ENCODE measurements around the gene ELOVL2. TPM values are rescaled to one million over a fixed set of nuclear protein-coding genes. Genes with fewer than 3 reads are reported as not detected.
"Not testable (repeated sequence)": the region's sequence is repeated elsewhere in the genome, so short reads cannot be mapped to it uniquely, and the experiment has no call there.

ELOVL2 gene, protein sequence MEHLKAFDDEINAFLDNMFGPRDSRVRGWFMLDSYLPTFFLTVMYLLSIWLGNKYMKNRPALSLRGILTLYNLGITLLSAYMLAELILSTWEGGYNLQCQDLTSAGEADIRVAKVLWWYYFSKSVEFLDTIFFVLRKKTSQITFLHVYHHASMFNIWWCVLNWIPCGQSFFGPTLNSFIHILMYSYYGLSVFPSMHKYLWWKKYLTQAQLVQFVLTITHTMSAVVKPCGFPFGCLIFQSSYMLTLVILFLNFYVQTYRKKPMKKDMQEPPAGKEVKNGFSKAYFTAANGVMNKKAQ
- total RNA-seq, result not detected in 2 replicates

DNA sequence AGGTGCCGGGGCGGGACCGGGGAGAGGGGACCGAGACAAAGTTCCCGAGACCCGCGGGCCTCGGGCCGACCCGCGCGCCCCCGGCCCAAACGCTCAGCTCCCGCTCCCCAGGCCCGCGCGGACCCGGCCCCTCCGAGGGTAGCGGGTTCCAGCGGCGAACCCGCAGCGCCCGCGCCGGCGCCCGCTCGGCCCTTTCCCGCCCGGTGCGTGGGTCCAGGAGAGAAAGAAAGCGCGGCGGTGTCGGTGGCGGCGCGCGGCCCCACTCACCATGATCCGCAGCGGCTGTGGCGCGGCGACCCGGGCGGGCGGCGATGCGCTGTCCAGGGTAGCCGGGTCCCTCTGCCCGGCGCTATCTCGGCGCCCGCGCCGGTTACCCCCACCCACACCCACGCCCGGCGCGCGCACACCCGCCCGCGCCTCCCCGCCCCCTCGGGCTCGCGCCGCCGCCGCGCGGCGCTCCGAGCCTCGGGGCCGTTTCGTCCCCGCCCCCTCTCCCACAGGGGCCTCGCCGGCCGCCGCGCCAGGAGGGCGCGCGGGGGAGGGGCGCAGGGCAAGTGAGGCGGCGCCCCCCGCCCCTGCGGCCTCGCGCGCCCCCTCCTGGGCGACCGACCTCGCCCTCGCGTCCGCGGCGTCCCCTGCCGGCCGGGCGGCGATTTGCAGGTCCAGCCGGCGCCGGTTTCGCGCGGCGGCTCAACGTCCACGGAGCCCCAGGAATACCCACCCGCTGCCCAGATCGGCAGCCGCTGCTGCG lies at the start of gene ELOVL2:
TSS of gene ELOVL2 (minus strand) at position 345 of the 751 bp plus-strand sequence. CDS start at position 270, 75 bp downstream.
- Mint-ChIP-seq H3K36me3 (ENCODE audit: low read depth) (no peaks in the 10 kb centered on the region), H3K4me1 (ENCODE audit: low read depth) (peaks cover 8% of the 10 kb centered on the region), H3K27me3 (ENCODE audit: insufficient read depth) (peaks cover 69% of the 10 kb centered on the region), H3K9me3 (no peaks in the 10 kb centered on the region), H3K27ac (peak within 1 kb of the TSS; percentile 50), H3K4me3 (peak within 1 kb of the TSS; percentile 76)
- peak; percentile 5 for DNase-seq (ENCODE audit: low spot score)
- intact Hi-C loops (cut with micrococcal nuclease), result loop anchor here (5.0 to 10.0 kb wide), 2 partner anchors 157 to 639 kb away; partner anchors contain the start of gene SYCP2L

DNA sequence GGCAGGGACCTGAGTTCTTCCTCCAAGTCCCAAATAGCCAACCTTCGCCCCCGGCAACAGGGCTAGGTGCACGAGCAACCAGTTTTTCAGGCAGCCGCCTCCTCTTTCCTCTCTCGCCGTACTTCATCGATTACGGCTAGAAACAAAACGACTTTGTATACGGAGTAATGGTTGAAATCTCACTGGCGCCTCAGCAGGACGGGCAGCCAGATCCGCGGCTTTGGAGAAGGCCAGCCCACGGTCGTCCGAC lies 49.2 kb upstream of the ELOVL2 start:
- H3K4me3 Mint-ChIP-seq, result peak overlapping the region; percentile 90
- intact Hi-C loops (cut with micrococcal nuclease), result loop anchor here (1.0 to 10.0 kb wide), 11 partner anchors 46 to 962 kb away; partner anchors contain the start of genes C6orf52, MAK, NEDD9 and PAK1IP1
- H3K27me3 Mint-ChIP-seq (ENCODE audit: insufficient read depth), result peaks cover 4% of the 10 kb centered on the region
- peaks cover 31% of the 10 kb centered on the region for H3K4me1 Mint-ChIP-seq (ENCODE audit: low read depth)
- peaks cover 3% of the 10 kb centered on the region for H3K36me3 Mint-ChIP-seq (ENCODE audit: low read depth)
- H3K9me3 Mint-ChIP-seq, result no peaks in the 10 kb centered on the region
- H3K27ac Mint-ChIP-seq, result peak overlapping the region; percentile 89
- DNase-seq (ENCODE audit: low spot score), result no peak

DNA sequence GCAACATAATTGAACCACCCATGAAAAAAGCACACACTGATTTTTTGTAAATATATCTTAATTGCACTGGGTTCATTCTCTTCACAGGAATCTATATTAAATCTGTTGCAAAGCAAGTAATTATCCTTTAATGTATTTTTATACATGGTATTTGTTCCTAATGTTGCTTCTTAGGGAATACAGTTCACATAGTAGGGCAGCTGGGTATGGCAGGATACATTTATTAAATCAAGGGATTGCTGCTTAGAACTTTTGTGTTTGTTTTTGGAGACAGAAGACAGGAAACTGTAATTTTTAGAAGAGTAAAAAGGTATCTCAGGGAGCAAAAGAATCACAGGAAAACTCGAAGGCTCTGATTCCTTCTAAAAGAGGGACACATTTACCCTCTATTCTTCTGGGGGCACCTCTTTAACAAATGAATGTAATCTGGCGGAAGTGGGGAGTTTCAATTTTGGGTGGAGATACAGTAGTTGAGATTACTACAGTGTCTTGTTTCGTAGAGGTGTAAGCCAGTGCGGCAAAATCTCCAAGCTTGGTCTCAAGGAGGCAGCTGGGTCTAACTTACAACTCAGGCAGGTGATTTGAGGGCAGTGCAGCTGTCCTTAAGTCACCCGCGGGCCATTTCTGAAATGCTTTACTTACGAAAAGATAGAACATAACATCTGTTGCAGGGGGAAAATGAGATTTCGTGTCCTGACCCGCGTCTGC lies 48.7 kb upstream of the ELOVL2 start:
- Mint-ChIP-seq H3K27ac (peak overlapping the region; percentile 89), H3K27me3 (ENCODE audit: insufficient read depth) (peaks cover 4% of the 10 kb centered on the region)

DNA sequence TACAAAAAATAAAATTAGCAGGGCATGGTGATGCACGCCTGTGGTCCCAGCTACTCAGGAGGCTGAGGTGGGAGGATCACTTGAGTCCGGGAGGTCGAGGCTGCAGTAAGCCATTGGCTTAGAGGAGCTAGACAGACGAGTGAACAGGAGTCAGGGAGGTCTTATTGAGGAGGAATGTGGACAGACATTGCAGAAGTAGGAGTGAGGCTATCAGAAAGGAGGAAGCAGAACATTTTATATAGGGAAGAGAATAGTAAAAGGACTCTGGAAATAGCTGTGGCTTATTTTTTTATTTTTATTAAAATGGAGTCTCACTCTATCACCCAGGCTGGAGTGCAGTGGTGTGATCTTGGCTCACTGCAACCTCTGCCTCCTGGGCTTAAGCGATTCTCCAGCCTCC lies 47.0 kb upstream of the ELOVL2 start:
- H3K4me3 Mint-ChIP-seq; H3K36me3 Mint-ChIP-seq (ENCODE audit: low read depth); DNase-seq (ENCODE audit: low spot score); H3K27me3 Mint-ChIP-seq (ENCODE audit: insufficient read depth); H3K27ac Mint-ChIP-seq; H3K9me3 Mint-ChIP-seq: not testable (repeated sequence)
- peaks cover 27% of the 10 kb centered on the region for H3K4me1 Mint-ChIP-seq (ENCODE audit: low read depth)
- intact Hi-C loops (cut with micrococcal nuclease), result loop anchor here (5.0 to 10.0 kb wide), 2 partner anchors 331 to 964 kb away; no protein-coding TSS in a partner anchor

More for the DNA sequence above, 48.7 kb upstream of the ELOVL2 start:
- peaks cover 31% of the 10 kb centered on the region for H3K4me1 Mint-ChIP-seq (ENCODE audit: low read depth)
- intact Hi-C loops (cut with micrococcal nuclease), result loop anchor here (1.0 to 10.0 kb wide), 11 partner anchors 46 to 962 kb away; partner anchors contain the start of genes C6orf52, MAK, NEDD9 and PAK1IP1
- H3K36me3 Mint-ChIP-seq (ENCODE audit: low read depth), result peaks cover 3% of the 10 kb centered on the region
- H3K4me3 Mint-ChIP-seq, result peak overlapping the region; percentile 90
- no peak for DNase-seq (ENCODE audit: low spot score)
- no peaks in the 10 kb centered on the region for H3K9me3 Mint-ChIP-seq

DNA sequence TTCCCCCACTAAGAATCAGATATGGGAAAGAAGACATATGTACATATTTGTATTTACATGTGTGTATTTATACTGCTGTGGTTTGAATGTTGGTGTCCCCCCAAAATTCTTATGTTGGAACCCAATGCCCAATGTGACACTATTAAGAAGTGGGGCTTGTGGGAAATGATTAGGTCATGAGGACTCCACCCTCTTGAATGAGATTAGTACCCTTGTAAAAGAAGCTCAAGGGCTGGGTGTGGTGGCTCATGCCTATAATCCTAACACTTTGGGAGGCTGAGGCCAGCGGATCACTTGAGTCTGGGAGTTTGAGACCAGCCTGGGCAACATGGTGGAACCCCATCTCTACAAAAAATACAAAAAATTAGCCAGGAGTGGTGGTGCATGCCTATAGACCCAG lies 45.6 kb upstream of the ELOVL2 start:
- peaks cover 4% of the 10 kb centered on the region for H3K27me3 Mint-ChIP-seq (ENCODE audit: insufficient read depth)
- no peaks in the 10 kb centered on the region for H3K9me3 Mint-ChIP-seq
- DNase-seq (ENCODE audit: low spot score), result no peak
- peaks cover 12% of the 10 kb centered on the region for H3K4me1 Mint-ChIP-seq (ENCODE audit: low read depth)
- no peak overlapping the region for H3K4me3 Mint-ChIP-seq
- intact Hi-C loops (cut with micrococcal nuclease), result loop anchor here (5.0 to 10.0 kb wide), 2 partner anchors 333 to 965 kb away; no protein-coding TSS in a partner anchor
- no peak overlapping the region for H3K27ac Mint-ChIP-seq
- no peaks in the 10 kb centered on the region for H3K36me3 Mint-ChIP-seq (ENCODE audit: low read depth)

DNA sequence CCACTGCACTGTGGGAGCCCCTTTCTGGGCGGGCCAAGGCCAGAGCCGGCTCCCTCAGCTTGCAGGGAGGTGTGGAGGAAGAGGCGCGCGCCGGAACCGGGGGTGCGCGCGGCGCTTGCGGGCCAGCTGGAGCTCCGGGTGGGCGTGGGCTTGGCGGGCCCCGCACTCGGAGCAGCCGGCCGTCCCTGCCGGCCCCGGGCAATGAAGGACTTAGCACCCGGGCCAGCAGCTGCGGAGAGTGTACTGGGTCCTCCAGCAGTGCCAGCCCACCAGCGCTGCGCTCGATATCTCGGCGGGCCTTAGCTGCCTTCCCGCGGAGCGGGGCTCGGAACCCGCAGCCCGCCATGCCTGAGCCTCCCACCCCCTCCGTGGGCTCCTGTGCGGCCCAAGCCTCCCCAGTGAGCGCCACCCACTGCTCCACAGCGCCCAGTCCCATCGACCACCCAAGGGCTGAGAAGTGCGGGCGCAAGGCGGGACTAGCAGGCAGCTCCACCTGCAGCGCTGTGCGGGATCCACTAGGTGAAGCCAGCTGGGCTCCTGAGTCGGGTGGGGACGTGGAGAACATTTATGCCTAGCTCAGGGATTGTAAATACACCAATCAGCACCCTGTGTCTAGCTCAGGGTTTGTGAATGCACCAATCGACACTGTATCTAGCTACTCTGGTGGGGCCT lies 43.2 kb upstream of the ELOVL2 start:
- H3K36me3 Mint-ChIP-seq (ENCODE audit: low read depth); H3K4me1 Mint-ChIP-seq (ENCODE audit: low read depth); H3K27me3 Mint-ChIP-seq (ENCODE audit: insufficient read depth); H3K27ac Mint-ChIP-seq; H3K4me3 Mint-ChIP-seq; H3K9me3 Mint-ChIP-seq; intact Hi-C loops (cut with micrococcal nuclease); DNase-seq (ENCODE audit: low spot score): not testable (repeated sequence)

DNA sequence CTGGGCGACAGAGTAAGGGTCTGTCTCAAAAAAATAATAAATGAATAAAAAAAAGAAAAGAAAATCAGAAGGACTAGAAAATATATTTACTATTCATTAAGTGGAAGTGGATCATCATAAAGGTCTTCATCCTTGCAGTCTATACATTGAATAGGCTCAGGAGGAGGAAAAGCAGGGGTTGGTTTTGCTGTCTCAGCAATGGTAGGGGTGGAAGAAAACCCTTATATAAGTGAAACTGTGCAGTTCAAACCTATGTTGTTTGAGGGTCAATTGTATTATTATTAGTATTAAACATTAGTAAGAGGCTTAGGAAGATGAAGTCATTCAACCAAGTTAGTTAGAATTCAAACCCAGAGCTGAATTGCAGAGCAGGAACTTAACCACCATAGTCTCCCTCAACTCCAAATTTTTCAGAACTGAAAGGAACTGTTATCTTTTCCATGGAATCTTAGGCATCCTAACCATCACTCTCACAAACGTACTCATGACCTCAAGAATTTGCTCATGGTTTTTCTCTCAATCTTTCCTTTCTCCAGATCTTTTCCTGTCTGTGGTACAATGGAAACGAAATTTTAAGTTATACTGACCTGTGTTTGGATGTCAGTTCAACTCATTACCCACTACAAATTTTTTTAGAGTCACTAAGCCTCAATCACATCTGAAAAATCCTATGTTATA lies 41.8 kb upstream of the ELOVL2 start:
- H3K4me1 Mint-ChIP-seq (ENCODE audit: low read depth), result no peaks in the 10 kb centered on the region
- no peak overlapping the region for H3K27ac Mint-ChIP-seq
- no peaks in the 10 kb centered on the region for H3K9me3 Mint-ChIP-seq
- no peak overlapping the region for H3K4me3 Mint-ChIP-seq
- intact Hi-C loops (cut with micrococcal nuclease), result no loop called here
- peaks cover 9% of the 10 kb centered on the region for H3K27me3 Mint-ChIP-seq (ENCODE audit: insufficient read depth)
- H3K36me3 Mint-ChIP-seq (ENCODE audit: low read depth), result no peaks in the 10 kb centered on the region
- DNase-seq (ENCODE audit: low spot score), result no peak

DNA sequence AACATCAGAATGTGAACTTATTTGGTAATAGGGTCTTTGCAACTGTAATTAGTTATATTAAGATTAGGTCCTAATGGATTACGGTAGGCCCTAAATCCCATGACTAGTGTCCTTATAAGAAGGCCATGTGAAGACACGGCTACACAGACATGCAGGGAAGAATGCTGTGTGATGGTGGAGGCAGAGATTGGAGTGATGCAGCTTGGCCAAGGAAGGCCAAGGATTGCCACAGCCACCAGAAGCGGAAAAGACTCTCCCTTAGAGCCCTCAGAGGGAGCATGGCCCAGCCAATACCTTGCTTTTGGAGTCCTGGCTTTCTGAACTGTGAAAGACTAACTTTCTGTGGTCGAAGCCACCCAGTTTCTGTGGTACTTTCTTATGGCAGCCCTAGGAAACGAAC lies 39.9 kb upstream of the ELOVL2 start:
- H3K9me3 Mint-ChIP-seq, result no peaks in the 10 kb centered on the region
- DNase-seq (ENCODE audit: low spot score), result no peak
- H3K27me3 Mint-ChIP-seq (ENCODE audit: insufficient read depth), result peaks cover 20% of the 10 kb centered on the region
- no peak overlapping the region for H3K27ac Mint-ChIP-seq
- no peaks in the 10 kb centered on the region for H3K4me1 Mint-ChIP-seq (ENCODE audit: low read depth)
- H3K4me3 Mint-ChIP-seq, result no peak overlapping the region
- intact Hi-C loops (cut with micrococcal nuclease), result no loop called here
- H3K36me3 Mint-ChIP-seq (ENCODE audit: low read depth), result no peaks in the 10 kb centered on the region

DNA sequence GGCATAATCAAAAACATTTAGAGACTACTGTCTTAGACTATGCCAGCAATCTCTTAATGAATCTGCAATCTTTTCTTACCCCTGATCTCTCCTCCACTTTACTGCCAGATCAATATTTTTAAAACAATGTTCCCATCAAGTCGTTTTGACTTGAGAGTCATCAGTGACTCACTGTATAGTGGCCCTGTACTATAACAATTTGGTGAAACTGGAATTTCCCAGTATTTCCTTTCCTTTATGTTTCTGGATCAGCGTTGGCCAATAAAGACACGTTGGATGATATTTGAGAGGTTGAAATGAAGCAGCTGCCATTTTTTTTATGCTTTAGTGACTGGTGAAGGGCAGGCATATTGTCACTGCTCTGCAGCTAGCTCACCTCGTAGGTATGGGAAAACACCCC lies 39.4 kb upstream of the ELOVL2 start:
- peaks cover 17% of the 10 kb centered on the region for H3K27me3 Mint-ChIP-seq (ENCODE audit: insufficient read depth)
- no peak overlapping the region for H3K27ac Mint-ChIP-seq
- no peaks in the 10 kb centered on the region for H3K9me3 Mint-ChIP-seq
- no peak overlapping the region for H3K4me3 Mint-ChIP-seq
- DNase-seq (ENCODE audit: low spot score), result no peak
- intact Hi-C loops (cut with micrococcal nuclease), result no loop called here
- H3K36me3 Mint-ChIP-seq (ENCODE audit: low read depth), result no peaks in the 10 kb centered on the region
- H3K4me1 Mint-ChIP-seq (ENCODE audit: low read depth), result no peaks in the 10 kb centered on the region

DNA sequence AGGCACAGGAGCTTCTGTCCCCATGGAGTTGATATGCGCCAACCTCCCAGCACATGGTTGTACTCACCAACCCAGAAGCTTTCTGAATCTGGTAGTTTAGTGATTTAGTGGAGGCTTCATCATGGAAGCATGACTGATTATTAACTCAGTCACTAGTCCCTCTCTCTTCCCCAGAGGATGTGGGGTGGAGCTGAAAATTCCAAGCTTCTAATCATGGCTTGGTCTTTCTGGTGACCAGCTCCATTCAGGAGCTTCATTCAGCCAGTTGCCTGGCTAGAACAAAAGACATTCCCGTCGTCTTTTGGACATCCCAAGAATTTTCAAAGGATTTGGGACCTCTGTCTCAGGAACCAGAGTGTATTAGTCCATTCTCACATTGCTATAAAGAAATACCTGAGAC lies 36.2 kb upstream of the ELOVL2 start:
- intact Hi-C loops (cut with micrococcal nuclease), result no loop called here
- Mint-ChIP-seq H3K27ac (no peak overlapping the region), H3K27me3 (ENCODE audit: insufficient read depth) (peaks cover 18% of the 10 kb centered on the region), H3K36me3 (ENCODE audit: low read depth) (no peaks in the 10 kb centered on the region), H3K9me3 (no peaks in the 10 kb centered on the region), H3K4me1 (ENCODE audit: low read depth) (no peaks in the 10 kb centered on the region), H3K4me3 (no peak overlapping the region)
- DNase-seq (ENCODE audit: low spot score), result no peak

DNA sequence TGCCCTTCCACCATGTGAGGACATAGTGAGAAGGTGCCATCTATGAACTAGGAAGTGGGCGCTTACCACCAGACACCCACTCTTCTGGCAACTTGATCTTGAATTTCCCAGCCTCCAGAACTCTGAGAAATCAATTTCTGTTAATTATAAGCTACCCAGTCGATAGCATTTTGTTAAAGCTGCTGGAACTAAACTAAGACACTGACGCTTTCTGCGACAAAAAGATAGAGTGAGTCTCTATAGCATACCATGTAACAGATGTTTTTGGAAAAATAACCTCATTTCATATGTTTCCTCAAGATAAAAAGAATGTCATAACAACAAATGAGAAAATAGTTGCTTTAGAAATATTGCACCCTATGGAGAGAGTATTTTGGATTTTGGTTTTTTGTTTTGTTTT lies 34.2 kb upstream of the ELOVL2 start:
- Mint-ChIP-seq H3K4me3 (no peak overlapping the region), H3K4me1 (ENCODE audit: low read depth) (no peaks in the 10 kb centered on the region), H3K36me3 (ENCODE audit: low read depth) (no peaks in the 10 kb centered on the region), H3K27me3 (ENCODE audit: insufficient read depth) (peaks cover 18% of the 10 kb centered on the region), H3K9me3 (no peaks in the 10 kb centered on the region), H3K27ac (no peak overlapping the region)
- intact Hi-C loops (cut with micrococcal nuclease), result no loop called here
- no peak for DNase-seq (ENCODE audit: low spot score)

DNA sequence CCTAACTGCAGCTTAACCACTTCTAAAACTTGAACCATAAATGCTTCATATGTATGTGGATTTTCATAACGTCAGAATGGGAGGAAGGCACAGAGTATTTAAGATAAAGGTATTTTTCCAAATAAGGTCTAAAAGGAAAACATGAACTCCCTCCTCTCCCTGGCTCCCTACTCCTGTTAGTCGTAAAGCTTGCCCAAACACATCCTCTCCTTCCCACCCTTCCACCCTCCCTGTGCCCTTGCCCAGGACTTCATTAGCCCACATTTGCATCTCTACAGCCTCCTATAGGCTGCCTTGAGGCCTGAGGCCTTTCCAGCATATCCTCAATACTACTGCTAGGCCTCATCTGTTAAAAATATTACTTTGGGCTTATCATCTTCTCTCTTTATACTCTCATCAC lies 32.4 kb upstream of the ELOVL2 start:
- intact Hi-C loops (cut with micrococcal nuclease), result no loop called here
- Mint-ChIP-seq H3K9me3 (no peaks in the 10 kb centered on the region), H3K4me1 (ENCODE audit: low read depth) (no peaks in the 10 kb centered on the region), H3K4me3 (no peak overlapping the region), H3K36me3 (ENCODE audit: low read depth) (no peaks in the 10 kb centered on the region), H3K27me3 (ENCODE audit: insufficient read depth) (peaks cover 13% of the 10 kb centered on the region), H3K27ac (no peak overlapping the region)
- no peak for DNase-seq (ENCODE audit: low spot score)

Measured in activated T-helper 1 cell treated with anti-CD3 and anti-CD28 coated beads, Interleukin-12 subunit alpha, Interleukin-12 subunit beta, Interleukin-2, Interleukin-4 antibody, amounts not matched to agents 30 ng/mL and 10 ng/mL and 1 ng/mL, durations not matched to agents 14 hours and 24 hours and 36 hours (primary cell).